ENCODE data around the gene FNDC11. TPM values are rescaled to one million over a fixed set of nuclear protein-coding genes. Genes with fewer than 3 reads are reported as not detected.

The FNDC11 gene
- total and polyA plus RNA-seq, 4 donors = under 0.01 to 0.01 TPM; not detected in 2

DNA sequence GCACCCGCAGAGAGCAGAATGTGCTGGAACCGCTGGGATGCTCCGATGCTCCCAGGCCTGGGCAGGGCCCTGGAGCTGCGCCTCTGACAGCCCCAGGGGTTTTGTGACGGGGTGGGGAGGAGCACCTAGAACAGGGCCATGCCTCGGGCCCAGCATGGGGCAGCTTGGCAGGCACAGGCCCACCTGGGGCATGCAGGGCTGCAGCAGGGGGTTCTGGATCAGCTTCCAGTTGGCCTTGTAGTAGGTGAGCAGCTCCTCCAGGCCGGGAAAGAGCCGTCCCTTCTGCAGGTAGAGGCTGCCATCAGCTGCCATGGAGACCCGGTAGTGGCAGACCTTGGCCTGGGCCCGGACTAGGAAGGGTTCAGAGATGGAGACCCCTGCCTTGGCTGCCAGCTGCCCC, 10.8 kb upstream of the FNDC11 start (continued):
- TF ChIP-seq, protein P1, sequence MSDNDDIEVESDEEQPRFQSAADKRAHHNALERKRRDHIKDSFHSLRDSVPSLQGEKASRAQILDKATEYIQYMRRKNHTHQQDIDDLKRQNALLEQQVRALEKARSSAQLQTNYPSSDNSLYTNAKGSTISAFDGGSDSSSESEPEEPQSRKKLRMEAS (IDR thresholded peaks at IDR 0.05) = no peak
- TF ChIP-seq GABPA (IDR thresholded peaks at IDR 0.05 in 1 of 2, conservative IDR thresholded peaks at IDR 0.05 in 1 of 2) (no peak), HNF4G (IDR thresholded peaks at IDR 0.05) (no peak), FOXA1 (IDR thresholded peaks at IDR 0.05) (no peak)

DNA sequence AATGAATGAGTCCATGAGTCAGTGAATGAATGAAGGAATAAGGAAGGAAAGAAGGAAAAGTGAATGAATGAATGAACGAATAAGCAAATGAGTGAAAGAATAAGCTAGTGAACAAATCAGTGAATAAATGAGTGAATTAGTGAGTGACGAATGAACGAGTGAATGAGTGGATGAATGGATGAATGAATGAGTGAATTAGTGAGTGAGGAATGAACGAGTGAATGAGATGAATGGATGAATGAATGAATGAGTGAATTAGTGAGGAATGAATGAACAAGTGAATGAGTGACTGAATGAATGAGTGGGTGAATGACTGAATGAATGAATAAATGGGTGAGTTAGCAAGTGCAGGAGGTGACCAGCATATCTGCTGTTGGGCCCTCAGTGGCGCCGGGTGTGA, 10.2 kb upstream of the FNDC11 start:
- 80% methylated on average over 6 of the region's 6 CpGs for WGBS
- Histone ChIP-seq H3K27me3 (ENCODE audit: control insufficient read depth in 4 of 4, insufficient read depth in 4 of 4, low read length in 3 of 4) (no peaks in the 10 kb centered on the region), H3K9me3 (ENCODE audit: control insufficient read depth in 4 of 4, low read length in 3 of 4) (no peaks in the 10 kb centered on the region), H3K4me1 (ENCODE audit: control insufficient read depth in 4 of 4, insufficient read depth in 4 of 4, low read length in 3 of 4) (no peaks in the 10 kb centered on the region), H3K9ac (ENCODE audit: low read depth in 1 of 2, low read length in 2 of 2) (no peak overlapping the region), H3K4me3 (ENCODE audit: low read depth in 1 of 3, low read length in 3 of 3) (no peak overlapping the region), H3K36me3 (ENCODE audit: control insufficient read depth in 4 of 4, insufficient read depth in 3 of 4, low read depth in 1 of 4, low read length in 3 of 4) (no peaks in the 10 kb centered on the region), H3K27ac (ENCODE audit: low read depth in 1 of 2, low read length in 2 of 2) (no peak overlapping the region)
- no peak for DNase-seq (ENCODE audit: low spot score)
- TF ChIP-seq HNF4G (IDR thresholded peaks at IDR 0.05) = no peak
- TF ChIP-seq TAF1 (conservative IDR thresholded peaks at IDR 0.05) = no peak
- TF ChIP-seq, protein P1 (IDR thresholded peaks at IDR 0.05) = no peak
- no peak for TF ChIP-seq YY1 (IDR thresholded peaks at IDR 0.05)
- TF ChIP-seq JUND (IDR thresholded peaks at IDR 0.05) = no peak
- TF ChIP-seq REST (IDR thresholded peaks at IDR 0.05) = no peak
- TF ChIP-seq CTCF (IDR thresholded peaks at IDR 0.05; ENCODE audit: low read depth, low read length, missing input control) = no peak
- TF ChIP-seq FOXA2 (IDR thresholded peaks at IDR 0.05) = no peak
- TF ChIP-seq RAD21 (IDR thresholded peaks at IDR 0.05) = no peak
- no peak for TF ChIP-seq RXRA (IDR thresholded peaks at IDR 0.05)
- no peak for TF ChIP-seq EGR1 (IDR thresholded peaks at IDR 0.05; ENCODE audit: low read depth in 2 of 2)
- TF ChIP-seq ATF3 (IDR thresholded peaks at IDR 0.05) = no peak
- TF ChIP-seq HNF4A (conservative IDR thresholded peaks at IDR 0.05) = no peak
- TF ChIP-seq SP1 (IDR thresholded peaks at IDR 0.05) = no peak
- no peak for TF ChIP-seq FOXA1 (IDR thresholded peaks at IDR 0.05)
- TF ChIP-seq NR2F2 (IDR thresholded peaks at IDR 0.05) = no peak

All from liver (tissue), 9 donors.